Spleen (tissue), 7 donors: ENCODE measurements around the gene SIPA1L3.

ENCODE experiments used
- CTCF ChIP-seq, 11 experiments: fragments of 200-600 bp in 7 of 11; fragments of 450-650 bp in 4 of 11; sonication (generic) in 4 of 11; IDR thresholded peaks in 8 of 11; conservative IDR thresholded peaks in 3 of 11; 1 replicate in 7 of 11; 2 replicates in 4 of 11; pipeline versions ENCODE4 v1.4.0 to v1.8.0; 2016 to 2021; ENCODE audit warnings: antibody characterized with exemption in 11 of 11, inconsistent platforms in 4 of 11, mild to moderate bottlenecking in 1 of 11
- POLR2A ChIP-seq, 3 donors: fragments of 450-650 bp; IDR thresholded peaks; one replicate each; pipeline ENCODE4 v1.5.1; 2017; ENCODE audit warnings: antibody characterized with exemption in 3 of 3, mild to moderate bottlenecking in 1 of 3
- POLR2AphosphoS5 ChIP-seq, 3 donors: sonication (generic); formaldehyde crosslinking; IDR thresholded peaks; one replicate each; pipeline ENCODE4 v1.5.1; 2017; ENCODE audit warnings: antibody characterized with exemption in 3 of 3
- donor health status: DM: no; HTN: no; CAD: no; lungs with moderate emphysema.
- donor health status: DM: no; HTN: no; CAD: no.
- donor health status: DM: no; HTN: no; CAD: no.

- TF ChIP-seq CTCF (IDR thresholded peaks at IDR 0.05 in 8 of 11, conservative IDR thresholded peaks at IDR 0.05 in 3 of 11) (no peak), POLR2A (IDR thresholded peaks at IDR 0.05) (no peak), POLR2AphosphoS5 (IDR thresholded peaks at IDR 0.05) (no peak)
Observed at GRCh38 chr19:38018694-38019395, 111.8 kb downstream of the SIPA1L3 start.
